Spleen (tissue), 11 donors: Measurements from ENCODE around the gene UBIAD1. TPM values are rescaled to one million over a fixed set of nuclear protein-coding genes. Genes with fewer than 3 reads are reported as not detected.

ENCODE experiments used
- DNase-seq: peaks from one replicate; pipeline ENCODE4 v3.0.0-alpha.2; 2020
- H3K27ac ChIP-seq, 8 donors: fragments of 200-600 bp; sonication (generic) in 7 of 8; 1 replicate in 4 of 8; 2 replicates in 4 of 8; pipeline versions ENCODE4 v1.5.0 to v1.8.0; 2016 to 2021; ENCODE audit warnings: inconsistent platforms in 4 of 8, mild to moderate bottlenecking in 4 of 8, moderate library complexity in 1 of 8
- H3K27me3 ChIP-seq, 7 donors: fragments of 200-600 bp; sonication (generic) in 6 of 7; replicated peaks in 1 of 7; 1 replicate in 4 of 7; 2 replicates in 3 of 7; pipeline versions ENCODE4 v1.5.0 to v1.8.0; 2016 to 2021; ENCODE audit warnings: inconsistent platforms in 3 of 7, mild to moderate bottlenecking in 1 of 7
- H3K36me3 ChIP-seq, 6 donors: fragments of 200-600 bp; sonication (generic) in 5 of 6; 1 replicate in 4 of 6; 2 replicates in 2 of 6; pipeline versions ENCODE4 v1.5.0 to v1.8.0; 2016 to 2021; ENCODE audit warnings: inconsistent platforms in 2 of 6
- H3K4me1 ChIP-seq, 6 donors: fragments of 200-600 bp; sonication (generic) in 5 of 6; 1 replicate in 3 of 6; 2 replicates in 3 of 6; pipeline versions ENCODE4 v1.5.0 to v1.8.0; 2016 to 2021; ENCODE audit warnings: inconsistent platforms in 3 of 6
- H3K4me3 ChIP-seq, 8 donors: fragments of 200-600 bp; sonication (generic) in 7 of 8; 1 replicate in 4 of 8; 2 replicates in 4 of 8; pipeline versions ENCODE4 v1.5.0 to v1.8.0; 2016 to 2021; ENCODE audit warnings: inconsistent platforms in 4 of 8, mild to moderate bottlenecking in 4 of 8, moderate library complexity in 2 of 8
- H3K9me3 ChIP-seq, 8 donors: fragments of 200-600 bp; sonication (generic) in 7 of 8; 1 replicate in 4 of 8; 2 replicates in 4 of 8; pipeline versions ENCODE4 v1.5.0 to v1.8.0; 2016 to 2021; ENCODE audit warnings: inconsistent platforms in 4 of 8
- CTCF ChIP-seq, 11 experiments: fragments of 200-600 bp in 7 of 11; fragments of 450-650 bp in 4 of 11; sonication (generic) in 4 of 11; IDR thresholded peaks in 8 of 11; conservative IDR thresholded peaks in 3 of 11; 1 replicate in 7 of 11; 2 replicates in 4 of 11; pipeline versions ENCODE4 v1.4.0 to v1.8.0; 2016 to 2021; ENCODE audit warnings: antibody characterized with exemption in 11 of 11, inconsistent platforms in 4 of 11, mild to moderate bottlenecking in 1 of 11
- POLR2A ChIP-seq, 3 donors: fragments of 450-650 bp; IDR thresholded peaks; one replicate each; pipeline ENCODE4 v1.5.1; 2017; ENCODE audit warnings: antibody characterized with exemption in 3 of 3, mild to moderate bottlenecking in 1 of 3
- POLR2AphosphoS5 ChIP-seq, 3 donors: sonication (generic); formaldehyde crosslinking; IDR thresholded peaks; one replicate each; pipeline ENCODE4 v1.5.1; 2017; ENCODE audit warnings: antibody characterized with exemption in 3 of 3
- WGBS, 5 donors: extraction: QIAGEN DNeasy Blood & Tissue Kit in 3 of 5; methylation state at CpG; one replicate each; pipeline versions ENCODE4 v1.1.5 to v1.1.7; 2013 to 2018; 5-methylcytosine and 5-hydroxymethylcytosine counted together
- intact Hi-C: fragments of 100-400 bp; cut with DNase I; formaldehyde crosslinking; loops from one replicate; pipeline ENCODE4 v1.15.0; 2023; ENCODE audit warnings: low total_unique reads
- polyA plus RNA-seq, 3 donors: library from polyadenylated mRNA; stranded (reverse); fragments of 200-250 nt; gene quantifications; one replicate each; pipeline ENCODE4 v1.2.1, GENCODE V29; 2013
- total RNA-seq, 7 donors: library from RNA; depleted of rRNA in 3 of 7; stranded (reverse); fragments of >200 nt in 3 of 7; fragmentation: NEBNext Ultra II Directional in 4 of 7; extraction: Animal tissue kit (Norgen Biotek cat#: 25700) in 4 of 7; gene quantifications; one replicate each; pipeline versions ENCODE4 v1.1.0 to v1.2.1, GENCODE V29; 2016 to 2021
- donor health status: healthy with polysubstance abuse.
- donor health status: DM: no; HTN: no; CAD: no; lungs with moderate emphysema.
- donor health status: DM: no; HTN: no; CAD: no.
- donor health status: Bipolar disorder and iron deficiency.
- donor health status: healthy.
- donor health status: DM: no; HTN: no; CAD: no.
- donor health status: DM: yes; HTN: yes; CAD: no.

The UBIAD1 gene
- total and polyA plus RNA-seq, 10 donors, result 6.8 to 18.5 (median 15.7) TPM

GRCh38 chr1:11245904-11246719 lies 26.9 kb upstream of the UBIAD1 start:
- no peaks in the 10 kb centered on the region for H3K9me3 ChIP-seq
- H3K4me3 ChIP-seq, result no peak overlapping the region
- intact Hi-C loops, result no loop called here
- peak overlapping the region in 3 of 8 donors; percentile 25 to 58 (median 37) for H3K27ac ChIP-seq
- DNase-seq, result no peak
- 81 to 92% (median 88%) methylated on average over 7 of the region's 7 CpGs for WGBS, 5 donors
- no peaks in the 10 kb centered on the region for H3K27me3 ChIP-seq
- peaks cover 0 to 91% (median 67%) of the 10 kb centered on the region in 6 donors for H3K36me3 ChIP-seq
- H3K4me1 ChIP-seq, result peaks cover 0 to 22% (median 6%) of the 10 kb centered on the region in 6 donors
- TF ChIP-seq POLR2A (IDR thresholded peaks at IDR 0.05) (no peak), POLR2AphosphoS5 (IDR thresholded peaks at IDR 0.05) (no peak), CTCF (IDR thresholded peaks at IDR 0.05 in 8 of 11, conservative IDR thresholded peaks at IDR 0.05 in 3 of 11) (no peak)

- Histone ChIP-seq H3K9me3 (no peaks in the 10 kb centered on the region), H3K27me3 (no peaks in the 10 kb centered on the region), H3K4me3 (no peak overlapping the region), H3K27ac (no peak overlapping the region), H3K4me1 (peaks cover 0 to 13% (median 0%) of the 10 kb centered on the region in 6 donors), H3K36me3 (peaks cover 2 to 91% (median 64%) of the 10 kb centered on the region in 6 donors)
- intact Hi-C loops, result no loop called here
- TF ChIP-seq POLR2AphosphoS5 (IDR thresholded peaks at IDR 0.05) (no peak), CTCF (IDR thresholded peaks at IDR 0.05 in 8 of 11, conservative IDR thresholded peaks at IDR 0.05 in 3 of 11) (no peak), POLR2A (IDR thresholded peaks at IDR 0.05) (no peak)
- DNase-seq, result no peak
- 89 to 99% (median 99%) methylated on average over 4 of the region's 4 CpGs for WGBS, 5 donors
Measured at GRCh38 chr1:11248169-11248568, 24.8 kb upstream of the UBIAD1 start.

GRCh38 chr1:11252538-11252937 lies 20.5 kb upstream of the UBIAD1 start:
- no peak for TF ChIP-seq CTCF (IDR thresholded peaks at IDR 0.05 in 8 of 11, conservative IDR thresholded peaks at IDR 0.05 in 3 of 11)
- no peak for TF ChIP-seq POLR2A (IDR thresholded peaks at IDR 0.05)
- TF ChIP-seq POLR2AphosphoS5 (IDR thresholded peaks at IDR 0.05), result no peak
- Histone ChIP-seq H3K27me3 (no peaks in the 10 kb centered on the region), H3K4me3 (no peak overlapping the region), H3K36me3 (peaks cover 6 to 92% (median 78%) of the 10 kb centered on the region in 6 donors), H3K9me3 (no peaks in the 10 kb centered on the region), H3K4me1 (no peaks in the 10 kb centered on the region), H3K27ac (no peak overlapping the region)
- WGBS, 5 donors, result 92 to 96% (median 95%) methylated on average over 8 of the region's 8 CpGs
- intact Hi-C loops, result no loop called here
- DNase-seq, result no peak

- 85 to 92% (median 89%) methylated on average over 8 of the region's 8 CpGs for WGBS, 5 donors
- TF ChIP-seq CTCF (IDR thresholded peaks at IDR 0.05 in 8 of 11, conservative IDR thresholded peaks at IDR 0.05 in 3 of 11) (no peak), POLR2AphosphoS5 (IDR thresholded peaks at IDR 0.05) (no peak), POLR2A (IDR thresholded peaks at IDR 0.05) (no peak)
- H3K36me3 ChIP-seq, result peaks cover 6 to 92% (median 78%) of the 10 kb centered on the region in 6 donors
Measured at GRCh38 chr1:11253226-11253625, 19.8 kb upstream of the UBIAD1 start.

More at GRCh38 chr1:11253226-11253625, 19.8 kb upstream of the UBIAD1 start:
- no peaks in the 10 kb centered on the region for H3K27me3 ChIP-seq
- intact Hi-C loops, result no loop called here
- no peak overlapping the region for H3K4me3 ChIP-seq
- H3K4me1 ChIP-seq, result no peaks in the 10 kb centered on the region
- H3K9me3 ChIP-seq, result no peaks in the 10 kb centered on the region
- H3K27ac ChIP-seq, result no peak overlapping the region
- no peak for DNase-seq
